ENCODE data around the gene CSRNP2. TPM values are rescaled to one million over a fixed set of nuclear protein-coding genes. Genes with fewer than 3 reads are reported as not detected.

CSRNP2 gene
- total RNA-seq, 4 donors from 2014 or later = 22.6 to 36.2 (median 31.1) TPM

GRCh38 chr12:51071663-51072062 is 11.7 kb downstream of the CSRNP2 start:
- H3K4me1 ChIP-seq = peaks cover 0 to 18% (median 8%) of the 10 kb centered on the region in 4 donors
- peaks cover 2 to 70% (median 15%) of the 10 kb centered on the region in 3 donors for H3K36me3 ChIP-seq
- H3K27ac ChIP-seq = peak overlapping the region in 1 of 4 donors; percentile 7
- 69 to 73% methylated on average over 2 of the region's 2 CpGs for WGBS, 2 donors
- TF ChIP-seq CTCF (IDR thresholded peaks at IDR 0.05) (no peak), EP300 (IDR thresholded peaks at IDR 0.05) (no peak), POLR2A (IDR thresholded peaks at IDR 0.05) (no peak)
- H3K27me3 ChIP-seq = no peaks in the 10 kb centered on the region
- no peaks in the 10 kb centered on the region for H3K9me3 ChIP-seq
- no peak overlapping the region for H3K4me3 ChIP-seq
- DNase-seq (ENCODE audit: low spot score in 2 of 2) = no peak

GRCh38 chr12:51070004-51070403 is 13.4 kb downstream of the CSRNP2 start:
- Histone ChIP-seq H3K27me3 (no peaks in the 10 kb centered on the region), H3K4me3 (no peak overlapping the region), H3K4me1 (peaks cover 0 to 1% (median 0%) of the 10 kb centered on the region in 4 donors), H3K27ac (peak overlapping the region in 2 of 4 donors; percentile 21 to 48), H3K36me3 (peaks cover 2 to 87% (median 20%) of the 10 kb centered on the region in 3 donors), H3K9me3 (no peaks in the 10 kb centered on the region)
- 64% methylated on average over 3 of the region's 3 CpGs for WGBS, 2 donors
- peak in 1 of 2 donors; percentile 66 for DNase-seq (ENCODE audit: low spot score in 2 of 2)
- TF ChIP-seq CTCF (IDR thresholded peaks at IDR 0.05) (no peak), POLR2A (IDR thresholded peaks at IDR 0.05) (no peak), EP300 (IDR thresholded peaks at IDR 0.05) (peak in 1 of 2 donors; percentile 67)

- no peaks in the 10 kb centered on the region for H3K9me3 ChIP-seq
- TF ChIP-seq CTCF (IDR thresholded peaks at IDR 0.05) = no peak
- no peak for TF ChIP-seq EP300 (IDR thresholded peaks at IDR 0.05)
- no peak for TF ChIP-seq POLR2A (IDR thresholded peaks at IDR 0.05)
- WGBS, 2 donors = 71 to 78% methylated on average over 7 of the region's 7 CpGs
- no peaks in the 10 kb centered on the region for H3K27me3 ChIP-seq
- DNase-seq (ENCODE audit: low spot score in 2 of 2) = no peak
- H3K27ac ChIP-seq = no peak overlapping the region
- no peak overlapping the region for H3K4me3 ChIP-seq
- no peaks in the 10 kb centered on the region for H3K4me1 ChIP-seq
- H3K36me3 ChIP-seq = peaks cover 0 to 94% (median 20%) of the 10 kb centered on the region in 3 donors
Observed at GRCh38 chr12:51067771-51068170, 15.6 kb downstream of the CSRNP2 start.

GRCh38 chr12:51067229-51067628 is 16.2 kb downstream of the CSRNP2 start:
- Histone ChIP-seq H3K9me3 (no peaks in the 10 kb centered on the region), H3K4me1 (no peaks in the 10 kb centered on the region), H3K4me3 (no peak overlapping the region), H3K27me3 (no peaks in the 10 kb centered on the region), H3K36me3 (peaks cover 0 to 96% (median 20%) of the 10 kb centered on the region in 3 donors), H3K27ac (no peak overlapping the region)
- TF ChIP-seq CTCF (IDR thresholded peaks at IDR 0.05) = no peak
- TF ChIP-seq POLR2A (IDR thresholded peaks at IDR 0.05) = no peak
- no peak for TF ChIP-seq EP300 (IDR thresholded peaks at IDR 0.05)
- DNase-seq (ENCODE audit: low spot score in 2 of 2) = no peak
- WGBS, 2 donors = 90 to 95% methylated on average over 4 of the region's 4 CpGs

- peaks cover 0 to 96% (median 20%) of the 10 kb centered on the region in 3 donors for H3K36me3 ChIP-seq
- TF ChIP-seq CTCF (IDR thresholded peaks at IDR 0.05) (no peak), POLR2A (IDR thresholded peaks at IDR 0.05) (no peak), EP300 (IDR thresholded peaks at IDR 0.05) (no peak)
- H3K4me1 ChIP-seq = no peaks in the 10 kb centered on the region
- H3K9me3 ChIP-seq = no peaks in the 10 kb centered on the region
- WGBS, 2 donors = 97% methylated on average over 5 of the region's 5 CpGs
- no peaks in the 10 kb centered on the region for H3K27me3 ChIP-seq
- H3K4me3 ChIP-seq = no peak overlapping the region
- DNase-seq (ENCODE audit: low spot score in 2 of 2) = no peak
- H3K27ac ChIP-seq = no peak overlapping the region
Observed at GRCh38 chr12:51065530-51065929, 17.9 kb downstream of the CSRNP2 start.

Data from tibial nerve (tissue), 4 donors.